PC-3 (cell line): ENCODE data around the gene ZNF322.

Experiments used
- CTCF ChIP-seq: fragments of 300-600 bp; sonication (generic); conservative IDR thresholded peaks from 2 replicates; pipeline ENCODE4 v1.5.1; 2017; ENCODE audit warnings: antibody characterized with exemption, low read depth, mild to moderate bottlenecking, low read length
- EZH2 ChIP-seq: fragments of 300-600 bp; sonication (generic); IDR thresholded peaks from one replicate; pipeline ENCODE4 v1.6.1; 2017; ENCODE audit warnings: antibody characterized with exemption, mild to moderate bottlenecking, low read length; ENCODE audit not compliant: unreplicated experiment
- EZH2phosphoT487 ChIP-seq: fragments of 300-600 bp; sonication (generic); IDR thresholded peaks from 2 replicates; pipeline ENCODE4 v1.6.1; 2018; ENCODE audit warnings: mild to moderate bottlenecking, antibody characterized with exemption, low read length, borderline replicate concordance

- no peak for TF ChIP-seq CTCF
- TF ChIP-seq EZH2 = no peak
- no peak for TF ChIP-seq EZH2phosphoT487
Observed at GRCh38 chr6:26653007-26653406, 6.5 kb downstream of the ZNF322 start.
